Mucosa of descending colon (tissue), 3 donors: ENCODE measurements around the gene GP1BA. TPM values are rescaled to one million over a fixed set of nuclear protein-coding genes. Genes with fewer than 3 reads are reported as not detected.
A peak's percentile ranks its signal among the peaks of the same experiment; 100 is the strongest.
"Not testable (repeated sequence)": the region's sequence is repeated elsewhere in the genome, so short reads cannot be mapped to it uniquely, and the experiment has no call there.

ENCODE experiments used
- ATAC-seq: fragments of 200-7000 bp; cut with Tn5 transposase; one replicate; pipeline ENCODE4 v1.9.1; 2020; ENCODE audit warnings: mild to moderate bottlenecking, moderate library complexity
- DNase-seq, 3 donors: peaks; one replicate each; pipeline ENCODE4 v3.0.0-alpha.2; 2020
- H3K36me3 ChIP-seq: fragments of 200-600 bp; one replicate; pipeline ENCODE4 v1.8.0; 2021; ENCODE audit warnings: low read depth, mild to moderate bottlenecking
- H3K4me1 ChIP-seq: fragments of 200-600 bp; one replicate; pipeline ENCODE4 v1.8.0; 2021; ENCODE audit warnings: low read depth, mild to moderate bottlenecking
- H3K4me3 ChIP-seq: fragments of 200-600 bp; one replicate; pipeline ENCODE4 v1.8.0; 2021; ENCODE audit warnings: mild to moderate bottlenecking
- H3K9me3 ChIP-seq: fragments of 200-600 bp; one replicate; pipeline ENCODE4 v1.8.0; 2021; ENCODE audit warnings: mild to moderate bottlenecking
- intact Hi-C, 2 donors: fragments of 100-400 bp; cut with DNase I in 1 of 2; cut with micrococcal nuclease in 1 of 2; formaldehyde crosslinking; loops; one replicate each; pipeline versions ENCODE4 v1.11.0 to v1.11.1; 2022; cut with DNase I, micrococcal nuclease
- total RNA-seq, 3 donors: library from RNA; stranded (reverse); fragmentation: NEBNext Ultra II Directional in 2 of 3; extraction: Animal tissue kit (Norgen Biotek cat#: 25700) in 2 of 3; gene quantifications; one replicate each; pipeline versions ENCODE4 v1.2.1 to v1.2.4, GENCODE V29; 2021 to 2023
- TF ChIP-seq, protein P1 (sequence below): fragments of 200-600 bp; IDR thresholded peaks from one replicate; pipeline ENCODE4 v1.8.0; 2022; ENCODE audit warnings: antibody characterized with exemption, mild to moderate bottlenecking
- donor health status: DM: no; HTN: no; CAD: no; lungs with moderate emphysema.
- donor health status: DM: no; HTN: no; CAD: no.
- donor health status: DM: no; HTN: yes; CAD: no.

The GP1BA gene
- total RNA-seq, 3 donors from 2014 or later = not detected

DNA sequence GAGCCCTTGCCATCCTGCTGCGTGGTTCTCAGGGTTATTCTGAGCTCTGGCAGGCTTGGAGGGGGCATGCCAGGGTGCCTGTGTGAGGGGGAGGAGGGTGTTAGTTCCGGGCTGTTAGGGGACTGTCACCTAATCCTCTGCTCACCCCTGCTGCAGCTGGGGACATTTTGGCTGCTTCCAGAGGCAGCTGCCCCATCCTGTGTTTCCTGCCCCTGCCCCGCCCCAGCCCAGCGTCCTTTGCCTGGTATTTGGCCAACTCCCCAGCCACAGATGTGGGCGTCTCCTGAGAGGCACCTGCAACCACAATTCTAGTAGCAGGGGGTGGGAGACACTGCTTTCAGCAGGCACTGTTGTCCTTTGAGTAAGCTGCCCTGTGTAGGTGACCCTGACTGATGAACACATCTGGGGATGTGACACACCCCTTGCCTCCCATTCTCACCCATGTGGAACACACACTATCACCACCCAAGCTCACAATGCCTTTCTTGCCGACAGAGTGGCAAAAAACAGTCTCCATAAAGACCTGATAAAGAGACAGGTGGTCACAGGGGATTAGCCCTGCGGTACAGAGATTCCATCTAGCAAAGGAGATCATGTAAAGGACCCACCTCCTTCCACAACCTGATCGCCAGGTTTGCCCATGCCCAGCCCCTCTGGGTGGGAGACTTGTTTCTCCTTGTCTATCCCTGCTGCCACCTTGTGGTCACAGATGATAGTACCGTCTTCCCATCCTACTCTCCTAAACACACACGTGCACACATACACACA is 28.8 kb upstream of the GP1BA start, which contains the start of gene CHRNE:
Gene CHRNE, minus strand, starts transcription at position 48 of the 768 bp plus-strand sequence. Its CDS starts 35 bp downstream, at position 13.
- Histone ChIP-seq H3K36me3 (no peaks in the 10 kb centered on the region), H3K4me1 (peaks cover 40% of the 10 kb centered on the region), H3K4me3 (no peak within 1 kb of the TSS), H3K9me3 (no peaks in the 10 kb centered on the region)
- TF ChIP-seq, protein P1, sequence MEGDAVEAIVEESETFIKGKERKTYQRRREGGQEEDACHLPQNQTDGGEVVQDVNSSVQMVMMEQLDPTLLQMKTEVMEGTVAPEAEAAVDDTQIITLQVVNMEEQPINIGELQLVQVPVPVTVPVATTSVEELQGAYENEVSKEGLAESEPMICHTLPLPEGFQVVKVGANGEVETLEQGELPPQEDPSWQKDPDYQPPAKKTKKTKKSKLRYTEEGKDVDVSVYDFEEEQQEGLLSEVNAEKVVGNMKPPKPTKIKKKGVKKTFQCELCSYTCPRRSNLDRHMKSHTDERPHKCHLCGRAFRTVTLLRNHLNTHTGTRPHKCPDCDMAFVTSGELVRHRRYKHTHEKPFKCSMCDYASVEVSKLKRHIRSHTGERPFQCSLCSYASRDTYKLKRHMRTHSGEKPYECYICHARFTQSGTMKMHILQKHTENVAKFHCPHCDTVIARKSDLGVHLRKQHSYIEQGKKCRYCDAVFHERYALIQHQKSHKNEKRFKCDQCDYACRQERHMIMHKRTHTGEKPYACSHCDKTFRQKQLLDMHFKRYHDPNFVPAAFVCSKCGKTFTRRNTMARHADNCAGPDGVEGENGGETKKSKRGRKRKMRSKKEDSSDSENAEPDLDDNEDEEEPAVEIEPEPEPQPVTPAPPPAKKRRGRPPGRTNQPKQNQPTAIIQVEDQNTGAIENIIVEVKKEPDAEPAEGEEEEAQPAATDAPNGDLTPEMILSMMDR = peak; percentile 63
- intact Hi-C loops = no loop called here
- ATAC-seq = peak; percentile 68
- peak; percentile 74 to 95 (median 79) for DNase-seq

DNA sequence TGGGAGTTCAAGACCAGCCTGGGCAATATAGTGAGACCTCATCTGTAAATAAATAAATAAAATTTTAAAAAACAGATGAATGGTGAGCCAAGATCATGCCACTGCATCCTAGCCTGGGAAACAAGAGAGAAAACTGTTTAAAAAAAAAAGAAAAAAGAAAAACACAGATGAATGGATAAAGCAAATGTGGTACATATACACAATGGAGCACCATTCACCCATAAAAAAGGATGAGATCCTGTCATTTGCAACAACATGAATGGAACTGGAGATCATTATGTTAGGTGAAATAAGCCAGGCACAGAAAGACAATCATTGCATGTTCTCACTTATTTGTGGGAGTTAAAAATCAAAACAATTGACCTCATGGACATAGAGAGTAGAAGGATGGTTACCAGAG is 25.4 kb upstream of the GP1BA start:
- H3K4me1 ChIP-seq = peaks cover 23% of the 10 kb centered on the region
- DNase-seq, H3K4me3 ChIP-seq, ATAC-seq, H3K36me3 ChIP-seq, intact Hi-C loops, H3K9me3 ChIP-seq: not testable (repeated sequence)

DNA sequence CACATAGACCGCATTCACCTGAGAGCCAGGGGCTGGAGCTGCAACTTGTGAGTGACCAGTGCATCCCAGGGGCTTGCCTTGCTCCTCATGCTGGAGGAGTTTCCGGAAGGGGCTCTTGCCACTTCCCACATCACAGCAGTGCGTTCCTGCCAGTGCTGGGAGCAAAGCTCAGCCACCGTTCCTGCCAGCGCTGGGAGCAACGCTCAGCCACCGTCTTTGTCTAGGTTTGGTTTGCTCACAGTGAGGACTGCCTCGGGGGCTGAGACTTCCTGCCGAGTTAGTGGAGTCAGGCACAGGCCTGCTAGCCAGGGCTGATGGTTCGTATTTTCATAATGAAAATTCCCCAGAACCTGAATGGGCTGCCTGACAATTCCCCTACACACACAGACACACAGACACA is 23.8 kb upstream of the GP1BA start:
- Histone ChIP-seq H3K36me3 (no peaks in the 10 kb centered on the region), H3K4me1 (peaks cover 8% of the 10 kb centered on the region), H3K4me3 (no peak overlapping the region), H3K9me3 (no peaks in the 10 kb centered on the region)
- TF ChIP-seq, protein P1 = no peak
- peak in 2 of 3 donors; percentile 15 to 18 for DNase-seq
- ATAC-seq = no peak
- intact Hi-C loops = no loop called here

DNA sequence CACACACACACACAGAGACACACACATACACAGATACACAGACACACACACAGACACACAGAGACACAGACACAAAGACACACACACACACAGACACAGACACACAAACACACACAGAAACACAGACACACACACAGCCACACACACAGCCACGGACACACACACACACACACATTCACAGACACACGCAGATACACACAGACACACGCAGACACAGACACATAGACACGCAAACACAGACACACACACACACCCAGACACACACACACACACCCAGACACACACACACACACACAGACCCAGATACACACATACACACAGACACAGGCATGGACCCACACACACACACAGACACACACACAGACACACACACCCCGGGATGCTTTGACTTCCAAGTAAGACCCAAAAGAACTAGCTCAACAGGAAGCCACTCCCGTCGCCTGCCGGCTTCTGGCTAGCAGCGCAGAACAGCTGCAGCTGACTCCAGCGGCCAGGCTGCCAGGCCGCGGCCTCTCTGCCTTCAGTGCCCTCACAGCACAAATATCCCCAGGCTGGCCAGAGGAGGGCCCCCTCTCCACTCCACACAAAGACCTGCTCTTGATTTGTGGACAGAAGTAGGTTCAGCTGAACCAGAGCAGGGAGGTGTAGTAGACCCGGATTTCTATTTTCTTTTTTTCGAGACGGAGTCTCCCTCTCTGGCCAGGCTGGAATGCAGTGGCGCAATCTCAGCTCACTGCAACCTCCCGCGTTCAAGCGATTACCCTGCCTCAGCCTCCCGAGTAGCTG is 23.2 kb upstream of the GP1BA start:
- no peaks in the 10 kb centered on the region for H3K36me3 ChIP-seq
- intact Hi-C loops = no loop called here
- DNase-seq = peak; percentile 90 to 92 (median 90)
- TF ChIP-seq, protein P1 = peak; percentile 66
- peak; percentile 99 for ATAC-seq
- H3K4me1 ChIP-seq = peaks cover 4% of the 10 kb centered on the region
- no peak overlapping the region for H3K4me3 ChIP-seq
- no peaks in the 10 kb centered on the region for H3K9me3 ChIP-seq

DNA sequence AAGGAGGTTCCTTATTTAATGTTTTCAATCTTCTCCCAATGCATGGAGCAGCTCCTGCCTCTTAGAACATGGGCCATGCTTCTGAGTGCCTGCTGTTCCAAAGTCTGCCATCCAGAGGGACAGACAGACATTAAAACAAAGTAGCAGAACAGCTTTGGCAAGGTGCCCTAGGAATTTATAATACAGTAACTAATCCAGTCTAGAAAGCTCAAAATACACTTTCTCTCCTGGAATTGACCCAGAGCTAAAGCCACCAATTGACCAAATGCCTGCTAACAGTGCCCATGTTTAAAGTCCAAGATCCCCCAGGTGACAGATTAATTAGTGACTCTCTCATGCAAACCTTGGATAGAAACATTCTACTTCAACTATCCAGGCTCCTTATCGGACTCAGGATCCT is 18.1 kb upstream of the GP1BA start:
- intact Hi-C loops = no loop called here
- Histone ChIP-seq H3K9me3 (no peaks in the 10 kb centered on the region), H3K4me3 (no peak overlapping the region), H3K4me1 (peaks cover 4% of the 10 kb centered on the region), H3K36me3 (no peaks in the 10 kb centered on the region)
- peak in 1 of 3 donors; percentile 62 for DNase-seq
- peak; percentile 36 for ATAC-seq
- TF ChIP-seq, protein P1 = no peak

DNA sequence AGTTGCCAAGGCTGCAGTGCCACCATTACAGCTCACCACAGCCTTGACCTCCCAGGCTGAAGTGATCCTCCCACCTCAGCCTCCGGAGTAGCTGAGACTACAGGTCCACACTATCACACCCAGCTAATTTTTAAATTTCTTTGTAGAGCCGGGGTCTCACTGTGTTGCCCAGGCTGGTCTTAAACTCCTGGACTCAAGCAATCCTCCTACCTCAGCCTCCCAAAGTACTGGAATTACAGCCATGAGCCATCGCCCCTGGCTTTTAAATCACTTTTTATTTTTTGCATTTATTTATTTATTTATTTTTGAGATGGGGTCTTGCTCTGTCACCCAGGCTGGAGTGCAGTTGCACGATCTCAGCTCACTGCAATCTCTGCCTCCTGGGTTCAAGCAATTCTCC is 17.5 kb upstream of the GP1BA start:
- H3K9me3 ChIP-seq, ATAC-seq, H3K4me1 ChIP-seq, H3K36me3 ChIP-seq, intact Hi-C loops, H3K4me3 ChIP-seq: not testable (repeated sequence)
- peak in 1 of 3 donors; percentile 7 for DNase-seq
